Progenitor cell of endocrine pancreas (in vitro differentiated cells): ENCODE measurements around the gene SVOPL. TPM values are rescaled to one million over a fixed set of nuclear protein-coding genes. Genes with fewer than 3 reads are reported as not detected.

Experiments
- DNase-seq: peaks from one replicate; pipeline ENCODE4 v3.0.0; 2021; ENCODE audit warnings: low spot score; ENCODE audit not compliant: unreplicated experiment
- H3K27ac Mint-ChIP-seq: 2 replicates; pipeline ENCODE4 v1.8.0; 2021; ENCODE audit warnings: mild to moderate bottlenecking, moderate library complexity, mixed read lengths
- H3K27me3 Mint-ChIP-seq: 2 replicates; pipeline ENCODE4 v1.8.0; 2021; ENCODE audit warnings: mixed read lengths
- H3K36me3 Mint-ChIP-seq: 2 replicates; pipeline ENCODE4 v1.8.0; 2022; ENCODE audit warnings: mixed read lengths; ENCODE audit not compliant: insufficient read depth
- H3K4me1 Mint-ChIP-seq: 2 replicates; pipeline ENCODE4 v1.8.0; 2021; ENCODE audit warnings: low read depth, mixed read lengths
- H3K4me3 Mint-ChIP-seq: 2 replicates; pipeline ENCODE4 v1.8.0; 2021; ENCODE audit warnings: low read depth, mild to moderate bottlenecking, moderate library complexity, mixed read lengths
- H3K9me3 Mint-ChIP-seq: 2 replicates; pipeline ENCODE4 v1.8.0; 2021; ENCODE audit warnings: low read depth, mixed read lengths
- total RNA-seq: library from RNA; stranded (reverse); gene quantifications from 2 replicates; pipeline ENCODE4 v1.2.1, GENCODE V29; 2021
- TF ChIP-seq, protein P1 (sequence below): fragments of 200-600 bp; sonication (generic); IDR thresholded peaks from one replicate; pipeline ENCODE4 v1.5.0; 2021; ENCODE audit warnings: antibody characterized with exemption, mild to moderate bottlenecking; ENCODE audit not compliant: unreplicated experiment

Gene SVOPL
- total RNA-seq, 1 donor from 2014 or later, result 1.4 TPM

DNA sequence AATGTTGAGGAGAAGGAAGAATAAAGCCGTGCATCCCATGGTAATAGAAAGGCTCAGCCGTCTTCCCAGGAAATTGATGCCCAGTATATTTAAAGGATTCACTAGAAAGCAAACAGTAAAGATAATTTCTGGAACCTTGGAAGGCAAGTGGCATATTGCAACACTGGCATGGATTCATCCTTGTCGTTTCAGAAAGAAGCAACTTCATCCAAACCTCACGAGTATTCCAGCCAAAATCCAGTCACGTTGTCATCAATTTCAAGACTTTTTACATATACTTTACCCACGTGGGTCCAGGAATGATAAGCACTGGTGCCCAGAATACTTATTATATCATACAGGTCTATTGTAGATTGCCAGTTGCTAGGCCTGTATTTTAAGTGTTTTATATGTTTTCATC lies 73.8 kb downstream of the SVOPL start:
- TF ChIP-seq, protein P1, sequence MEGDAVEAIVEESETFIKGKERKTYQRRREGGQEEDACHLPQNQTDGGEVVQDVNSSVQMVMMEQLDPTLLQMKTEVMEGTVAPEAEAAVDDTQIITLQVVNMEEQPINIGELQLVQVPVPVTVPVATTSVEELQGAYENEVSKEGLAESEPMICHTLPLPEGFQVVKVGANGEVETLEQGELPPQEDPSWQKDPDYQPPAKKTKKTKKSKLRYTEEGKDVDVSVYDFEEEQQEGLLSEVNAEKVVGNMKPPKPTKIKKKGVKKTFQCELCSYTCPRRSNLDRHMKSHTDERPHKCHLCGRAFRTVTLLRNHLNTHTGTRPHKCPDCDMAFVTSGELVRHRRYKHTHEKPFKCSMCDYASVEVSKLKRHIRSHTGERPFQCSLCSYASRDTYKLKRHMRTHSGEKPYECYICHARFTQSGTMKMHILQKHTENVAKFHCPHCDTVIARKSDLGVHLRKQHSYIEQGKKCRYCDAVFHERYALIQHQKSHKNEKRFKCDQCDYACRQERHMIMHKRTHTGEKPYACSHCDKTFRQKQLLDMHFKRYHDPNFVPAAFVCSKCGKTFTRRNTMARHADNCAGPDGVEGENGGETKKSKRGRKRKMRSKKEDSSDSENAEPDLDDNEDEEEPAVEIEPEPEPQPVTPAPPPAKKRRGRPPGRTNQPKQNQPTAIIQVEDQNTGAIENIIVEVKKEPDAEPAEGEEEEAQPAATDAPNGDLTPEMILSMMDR, result no peak
- peaks cover 6% of the 10 kb centered on the region for H3K4me1 Mint-ChIP-seq
- H3K4me3 Mint-ChIP-seq, result no peak overlapping the region
- no peak overlapping the region for H3K27ac Mint-ChIP-seq
- no peaks in the 10 kb centered on the region for H3K9me3 Mint-ChIP-seq
- H3K27me3 Mint-ChIP-seq, result no peaks in the 10 kb centered on the region
- peaks cover 2% of the 10 kb centered on the region for H3K36me3 Mint-ChIP-seq
- no peak for DNase-seq

DNA sequence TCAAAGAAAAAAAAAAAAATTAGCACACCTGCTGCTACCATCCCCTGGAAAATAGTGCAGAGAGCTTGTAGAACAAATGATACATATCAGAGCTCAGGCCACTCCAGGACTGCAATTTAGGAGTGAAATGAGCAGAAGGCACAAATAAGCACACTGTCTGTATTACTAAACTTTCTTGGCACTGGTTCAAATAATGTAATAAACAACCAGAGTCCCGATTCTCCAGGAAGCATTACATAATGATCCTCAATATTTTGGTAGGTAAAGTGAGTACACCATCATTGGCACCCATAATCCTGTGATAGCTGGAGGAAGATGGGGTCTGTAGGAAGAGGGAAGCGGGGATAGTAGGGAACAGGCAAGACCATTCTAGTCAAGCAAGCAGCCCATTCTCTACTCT lies 74.3 kb downstream of the SVOPL start:
- H3K9me3 Mint-ChIP-seq, result no peaks in the 10 kb centered on the region
- H3K4me3 Mint-ChIP-seq, result no peak overlapping the region
- no peak for DNase-seq
- TF ChIP-seq, protein P1, result no peak
- no peak overlapping the region for H3K27ac Mint-ChIP-seq
- H3K27me3 Mint-ChIP-seq, result no peaks in the 10 kb centered on the region
- H3K4me1 Mint-ChIP-seq, result peaks cover 6% of the 10 kb centered on the region
- H3K36me3 Mint-ChIP-seq, result peaks cover 2% of the 10 kb centered on the region

DNA sequence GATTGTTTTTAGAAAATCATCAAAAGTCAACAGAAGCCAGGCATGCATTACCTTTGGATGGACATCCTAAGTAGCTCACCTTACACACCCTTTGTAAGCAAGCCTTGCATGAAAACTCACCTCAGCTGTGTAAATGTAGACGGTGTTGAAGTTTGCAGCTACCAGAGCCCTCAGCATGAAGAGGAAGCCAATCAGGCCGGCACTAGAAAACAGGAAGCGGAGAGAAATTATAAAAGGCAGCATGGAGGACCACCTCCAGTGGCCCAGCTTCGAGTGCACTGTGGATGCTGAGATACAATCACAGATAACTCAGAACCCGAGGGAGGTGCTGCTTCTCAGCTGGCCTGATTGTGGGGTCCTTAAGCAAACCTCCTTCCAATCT lies 75.3 kb downstream of the SVOPL start:
- peaks cover 2% of the 10 kb centered on the region for H3K36me3 Mint-ChIP-seq
- H3K27me3 Mint-ChIP-seq, result no peaks in the 10 kb centered on the region
- H3K9me3 Mint-ChIP-seq, result no peaks in the 10 kb centered on the region
- TF ChIP-seq, protein P1, result no peak
- no peak for DNase-seq
- H3K4me3 Mint-ChIP-seq, result no peak overlapping the region
- H3K27ac Mint-ChIP-seq, result no peak overlapping the region
- peaks cover 6% of the 10 kb centered on the region for H3K4me1 Mint-ChIP-seq

DNA sequence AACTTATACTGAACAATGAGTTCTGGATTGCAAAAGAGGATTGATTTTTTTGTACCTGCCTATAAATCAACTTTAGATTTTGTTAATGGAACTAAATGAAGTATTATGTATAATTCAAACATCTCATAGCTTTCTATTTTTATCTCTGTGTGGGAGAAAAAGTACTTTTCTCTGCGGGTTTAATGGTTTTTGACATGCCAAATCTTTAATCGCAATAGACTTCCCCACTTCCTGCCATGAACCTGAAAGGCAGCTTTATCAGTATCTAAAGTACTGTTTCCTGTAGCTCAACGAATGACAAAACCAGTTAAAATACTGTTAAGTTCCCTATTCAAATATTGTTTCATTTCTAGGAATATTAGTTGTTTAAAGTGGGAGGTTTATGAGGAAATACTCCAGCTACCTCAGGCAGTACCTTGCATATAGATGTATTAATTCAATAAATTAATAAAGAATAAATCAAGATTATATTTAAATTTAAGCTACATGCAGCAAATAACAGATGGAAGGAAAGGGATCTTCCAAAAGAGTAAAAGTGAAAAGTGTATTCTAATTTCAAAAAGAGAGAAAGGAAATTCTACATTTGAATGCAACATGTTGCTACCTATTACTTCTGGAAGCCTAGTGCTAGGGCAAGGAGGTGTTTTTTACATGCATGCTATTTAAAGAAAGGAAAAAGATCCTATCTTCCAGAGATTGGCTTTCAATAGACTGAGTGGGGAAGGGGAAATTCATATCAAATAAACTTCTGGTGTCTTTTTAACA lies 75.9 kb downstream of the SVOPL start:
- DNase-seq, result no peak
- H3K9me3 Mint-ChIP-seq, result no peaks in the 10 kb centered on the region
- H3K27ac Mint-ChIP-seq, result no peak overlapping the region
- peaks cover 2% of the 10 kb centered on the region for H3K36me3 Mint-ChIP-seq
- H3K4me1 Mint-ChIP-seq, result peaks cover 6% of the 10 kb centered on the region
- TF ChIP-seq, protein P1, result no peak
- H3K27me3 Mint-ChIP-seq, result no peaks in the 10 kb centered on the region
- no peak overlapping the region for H3K4me3 Mint-ChIP-seq

DNA sequence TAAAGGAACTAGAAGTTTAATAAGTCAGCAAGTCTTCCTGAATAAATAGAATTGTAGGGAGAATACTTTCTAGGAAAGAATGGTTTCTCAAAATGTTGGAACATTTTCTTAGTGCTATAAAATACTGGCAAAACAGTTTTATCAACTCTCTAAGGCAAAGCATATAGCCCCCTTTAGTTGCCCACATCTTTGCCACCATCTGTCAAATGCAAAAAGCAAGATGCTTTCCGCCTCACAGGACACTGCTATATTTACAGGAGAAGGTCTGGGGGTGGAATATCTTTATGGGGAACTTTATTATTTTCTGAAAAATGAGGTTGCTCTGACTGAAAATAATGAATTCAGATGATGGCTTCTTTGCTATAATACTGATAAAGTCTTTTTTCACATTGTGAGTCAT lies 78.3 kb downstream of the SVOPL start:
- Mint-ChIP-seq H3K27me3 (no peaks in the 10 kb centered on the region), H3K36me3 (no peaks in the 10 kb centered on the region), H3K27ac (no peak overlapping the region), H3K4me1 (peaks cover 11% of the 10 kb centered on the region), H3K4me3 (no peak overlapping the region), H3K9me3 (no peaks in the 10 kb centered on the region)
- TF ChIP-seq, protein P1, result no peak
- no peak for DNase-seq
